SH-SY5Y (cell line): ENCODE data around the gene GPR63.

Experiments used
- GATA2 ChIP-seq: IDR thresholded peaks from 2 replicates; pipeline ENCODE4 v1.6.1; 2011; ENCODE audit warnings: mild to moderate bottlenecking, low read depth, low read length
- GATA3 ChIP-seq: IDR thresholded peaks from 2 replicates; pipeline ENCODE4 v1.6.1; 2011; ENCODE audit warnings: low read depth, mild to moderate bottlenecking, low read length, moderate library complexity

Gene GPR63

DNA sequence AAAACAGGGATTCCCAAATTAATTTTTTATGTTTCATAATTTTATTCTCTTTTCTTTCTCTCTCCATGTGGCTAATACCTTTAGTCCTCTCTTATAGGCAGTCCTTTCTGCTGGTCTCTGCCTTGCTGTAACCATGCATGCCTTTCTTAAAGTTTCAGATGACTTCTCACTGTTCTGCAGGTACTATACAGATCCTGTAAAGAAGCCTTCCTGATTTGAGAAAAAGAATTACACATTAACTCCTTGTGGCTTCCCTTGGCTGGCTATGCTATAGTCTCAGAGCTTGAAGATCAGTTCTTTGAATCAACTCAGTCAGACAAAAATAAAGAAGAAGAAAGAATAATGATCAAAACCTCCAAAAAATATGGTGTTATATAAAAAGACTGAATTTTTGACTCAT is 7.3 kb upstream of the GPR63 start:
- no peak for TF ChIP-seq GATA2
- no peak for TF ChIP-seq GATA3

DNA sequence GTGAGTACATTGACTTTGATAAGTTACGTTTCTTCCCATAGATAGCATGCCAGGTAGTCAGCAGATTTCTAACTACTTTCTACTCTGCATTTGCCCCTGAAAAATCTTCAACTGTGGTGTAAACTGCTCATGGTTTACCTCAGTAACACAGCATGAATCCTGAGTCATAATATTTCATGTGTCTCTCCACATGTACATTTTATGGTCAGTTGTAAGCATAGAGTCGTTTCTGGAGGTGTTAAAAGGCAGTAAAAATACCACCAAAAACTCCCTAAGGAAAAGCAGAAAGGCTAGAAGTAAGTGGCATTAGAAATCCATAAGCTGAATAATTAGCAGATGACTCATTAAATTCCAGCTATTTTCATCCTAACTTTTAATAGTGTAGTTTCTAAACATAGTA is 4.1 kb upstream of the GPR63 start:
- TF ChIP-seq GATA2 (no peak), GATA3 (no peak)

DNA sequence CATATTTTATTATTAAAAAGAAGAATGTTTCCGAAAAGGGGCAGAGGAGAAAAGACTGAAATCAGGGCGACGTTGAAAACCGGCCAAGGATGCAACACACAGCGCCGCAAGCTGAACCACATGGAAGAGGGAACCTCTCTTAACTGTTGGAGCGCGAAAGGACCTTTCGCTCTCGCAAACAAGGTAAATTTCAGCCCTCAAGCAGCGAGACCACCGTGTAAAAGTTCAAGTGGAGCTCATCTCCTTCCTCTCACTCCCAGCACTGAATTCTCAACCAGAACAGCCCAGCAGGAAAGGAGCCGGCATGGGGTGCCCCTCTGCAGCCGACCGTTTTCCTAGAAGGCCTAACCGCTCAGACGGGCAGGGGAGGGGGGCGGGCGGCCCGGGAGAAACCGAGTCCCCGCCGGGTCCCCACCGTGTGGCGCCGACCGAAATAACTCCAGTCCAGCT is 621 bp downstream of the GPR63 start:
- no peak for TF ChIP-seq GATA3
- no peak for TF ChIP-seq GATA2

DNA sequence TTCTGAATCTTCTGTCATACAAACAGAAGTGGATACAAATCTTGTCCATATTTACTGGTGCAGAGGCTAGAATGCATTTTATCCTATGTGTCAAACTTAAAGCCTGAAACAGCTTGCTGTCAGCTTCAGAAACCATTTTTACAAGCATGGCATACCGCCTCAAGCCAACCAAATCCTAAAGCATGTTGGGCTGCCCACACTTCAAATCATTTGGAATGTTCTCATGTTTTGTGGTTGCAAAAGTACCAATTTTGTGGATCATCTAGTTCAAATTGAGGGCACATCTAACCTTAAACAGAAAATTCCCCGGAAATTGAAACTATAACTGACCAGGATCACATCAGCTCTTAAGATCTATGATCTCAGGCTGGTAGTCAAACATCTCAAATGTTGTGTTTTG is 3.2 kb downstream of the GPR63 start:
- TF ChIP-seq GATA3 (no peak), GATA2 (no peak)

DNA sequence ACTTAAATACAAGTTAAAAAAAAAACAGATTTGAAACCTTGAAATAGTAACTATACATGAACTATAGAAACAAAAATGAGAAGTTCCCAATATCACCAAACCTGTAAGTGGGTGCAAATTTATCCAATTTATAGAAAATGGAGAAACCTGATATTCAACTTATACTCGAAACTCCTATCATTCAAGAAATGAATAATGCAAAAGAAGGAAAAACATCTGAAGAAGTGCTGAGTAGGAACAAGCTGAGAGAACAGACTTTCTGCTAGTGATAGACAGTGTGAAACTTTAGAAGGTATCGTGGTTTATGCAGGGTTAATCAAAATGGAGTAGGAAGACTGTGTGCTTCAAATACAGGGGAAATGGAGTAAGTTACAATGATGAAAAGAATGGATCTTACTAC is 4.5 kb downstream of the GPR63 start:
- TF ChIP-seq GATA2 (no peak), GATA3 (no peak)

- no peak for TF ChIP-seq GATA2
- no peak for TF ChIP-seq GATA3
Observed at GRCh38 chr6:96826865-96827264, 10.4 kb downstream of the GPR63 start.

GRCh38 chr6:96823743-96824142 is 13.5 kb downstream of the GPR63 start:
- TF ChIP-seq GATA2 = no peak
- TF ChIP-seq GATA3 = no peak

DNA sequence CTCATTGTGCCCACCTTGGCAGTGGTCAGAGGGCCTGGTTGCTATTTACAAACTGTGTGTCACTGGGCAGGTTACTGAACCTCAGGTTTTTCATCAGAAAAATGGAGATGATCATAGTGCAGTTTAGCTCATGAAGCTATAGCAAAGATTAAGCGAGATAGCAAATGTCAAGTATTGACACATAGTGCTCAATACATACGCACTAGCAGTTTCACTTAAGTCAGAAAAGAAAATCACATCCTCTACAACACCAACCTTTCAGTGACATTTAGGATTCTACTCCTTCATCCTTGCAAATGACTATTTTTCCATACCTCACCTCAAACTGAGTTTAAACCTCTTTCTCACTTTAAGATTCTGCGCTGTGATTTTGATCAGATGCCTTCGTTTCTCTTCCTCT is 16.2 kb downstream of the GPR63 start:
- TF ChIP-seq GATA2 (no peak), GATA3 (no peak)

DNA sequence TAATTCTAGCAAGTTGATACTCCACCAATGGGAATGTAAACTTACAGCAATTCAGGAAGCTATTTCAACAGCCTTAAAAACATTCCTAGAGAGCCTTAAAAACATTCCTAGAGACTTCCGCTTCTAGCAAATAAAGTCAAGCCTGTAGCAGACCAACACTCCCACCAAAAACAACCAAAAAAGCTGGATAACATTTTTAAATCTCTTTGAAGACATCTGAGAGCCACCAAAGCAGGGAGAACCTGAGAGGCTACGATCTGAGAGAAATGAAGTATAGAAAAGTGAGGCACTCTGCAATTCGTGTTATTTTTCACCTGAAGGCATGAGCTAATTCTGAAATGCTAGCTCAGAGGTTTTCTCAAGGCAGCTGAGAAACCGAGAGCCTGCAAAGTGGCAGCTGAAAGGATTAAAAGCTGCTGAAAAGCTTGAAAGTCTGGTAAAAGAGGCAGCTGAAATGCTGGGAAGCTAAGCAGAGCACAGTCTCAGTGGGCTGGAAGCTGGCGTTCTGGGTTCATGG is 20.9 kb downstream of the GPR63 start:
- TF ChIP-seq GATA3 = no peak
- no peak for TF ChIP-seq GATA2

- no peak for TF ChIP-seq GATA2
- no peak for TF ChIP-seq GATA3
Observed at GRCh38 chr6:96814625-96815024, 22.7 kb downstream of the GPR63 start.

- TF ChIP-seq GATA2 (no peak), GATA3 (no peak)
Observed at GRCh38 chr6:96812077-96812703, 25.1 kb downstream of the GPR63 start.

DNA sequence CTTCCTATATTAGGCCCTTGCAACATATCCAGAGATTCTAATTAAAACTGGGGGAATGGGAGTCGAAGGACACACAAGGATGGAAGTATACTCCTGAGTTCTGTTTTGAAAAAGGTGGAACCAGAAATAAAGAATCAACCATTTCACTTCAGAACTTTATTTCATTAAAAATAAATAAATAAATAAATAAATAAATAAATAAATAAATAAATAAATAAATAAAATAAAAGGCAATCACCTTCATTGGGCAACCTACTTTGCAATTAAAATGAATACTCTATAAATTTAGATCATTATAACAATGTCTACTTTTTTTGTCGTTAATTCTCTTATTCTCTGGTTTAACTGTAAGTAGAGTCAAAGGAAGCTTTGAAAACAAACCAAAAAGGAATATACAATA is 25.6 kb downstream of the GPR63 start:
- TF ChIP-seq GATA2 = no peak
- TF ChIP-seq GATA3 = no peak

- TF ChIP-seq GATA2 (no peak), GATA3 (no peak)
Observed at GRCh38 chr6:96811136-96811535, 26.1 kb downstream of the GPR63 start.

DNA sequence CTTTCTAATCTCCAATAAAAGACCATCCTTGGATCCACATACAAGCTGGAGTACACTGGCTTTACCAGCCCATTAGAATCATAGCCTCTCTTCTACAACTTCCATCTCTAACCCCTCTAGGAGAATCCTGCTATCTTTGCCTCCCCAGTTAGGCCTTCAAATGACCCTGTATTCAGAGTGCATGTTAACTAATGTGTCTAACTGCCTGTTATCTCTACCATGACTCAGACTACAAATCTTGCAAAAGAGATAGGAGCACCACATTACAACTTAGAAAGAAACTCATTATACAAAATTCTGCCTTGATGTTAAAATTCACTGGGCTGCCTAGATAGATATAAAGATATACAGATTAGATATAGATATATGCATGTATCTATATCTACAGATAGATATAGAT is 28.2 kb downstream of the GPR63 start:
- TF ChIP-seq GATA3 (no peak), GATA2 (no peak)

DNA sequence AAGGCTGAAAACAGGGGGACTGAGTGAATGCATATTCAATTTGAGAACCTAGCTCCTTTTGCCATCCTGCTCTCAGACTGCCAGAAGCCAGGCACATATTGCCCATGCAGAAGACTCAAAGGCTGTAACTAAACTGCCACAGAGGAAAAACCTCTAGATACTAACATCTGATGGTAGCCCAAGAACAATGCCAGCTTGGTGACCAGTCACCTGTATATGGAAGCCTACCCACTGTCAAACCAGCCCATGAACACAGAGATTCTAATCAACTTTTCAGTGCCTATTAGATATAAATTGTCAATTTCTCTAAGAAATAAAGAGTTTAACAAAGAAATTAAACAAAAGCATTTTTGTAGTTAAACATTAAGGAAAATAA is 34.2 kb downstream of the GPR63 start:
- TF ChIP-seq GATA3 (no peak), GATA2 (no peak)

GRCh38 chr6:96795481-96795880 is 41.8 kb downstream of the GPR63 start:
- TF ChIP-seq GATA3 (no peak), GATA2 (no peak)
